H9 (cell line): ENCODE measurements around the gene SMIM10L1. TPM values are rescaled to one million over a fixed set of nuclear protein-coding genes. Genes with fewer than 3 reads are reported as not detected.

ENCODE experiments used
- DNase-seq: peaks from one replicate; pipeline ENCODE4 v3.0.0-alpha.2; 2017
- H2AFZ ChIP-seq: one replicate; pipeline ENCODE4 v1.6.1; 2013; ENCODE audit warnings: mild to moderate bottlenecking, low read length, control low read depth, moderate library complexity
- H2AK5ac ChIP-seq: 2 replicates; pipeline ENCODE4 v1.6.1; 2013; ENCODE audit warnings: low read length, control low read depth, mixed read lengths; ENCODE audit not compliant: insufficient read length
- H2BK120ac ChIP-seq: one replicate; pipeline ENCODE4 v1.6.1; 2013; ENCODE audit warnings: low read depth, mild to moderate bottlenecking, low read length, control low read depth, inconsistent platforms; ENCODE audit not compliant: poor library complexity, severe bottlenecking
- H2BK12ac ChIP-seq: 2 replicates; pipeline ENCODE4 v1.6.1; 2013; ENCODE audit warnings: low read length, control low read depth, mixed read lengths, low read depth; ENCODE audit not compliant: insufficient read length
- H2BK15ac ChIP-seq: 2 replicates; pipeline ENCODE4 v1.6.1; 2013; ENCODE audit warnings: low read depth, low read length, control low read depth
- H2BK20ac ChIP-seq: one replicate; pipeline ENCODE4 v1.6.1; 2013; ENCODE audit warnings: low read depth, mild to moderate bottlenecking, low read length, control low read depth, inconsistent platforms; ENCODE audit not compliant: poor library complexity, severe bottlenecking
- H2BK5ac ChIP-seq: 2 replicates; pipeline ENCODE4 v1.6.1; 2013; ENCODE audit warnings: low read length, control low read depth, mixed read lengths; ENCODE audit not compliant: insufficient read length
- H3K14ac ChIP-seq: 2 replicates; pipeline ENCODE4 v1.6.1; 2013; ENCODE audit warnings: low read length, control low read depth; ENCODE audit not compliant: insufficient read depth
- H3K18ac ChIP-seq: 2 replicates; pipeline ENCODE4 v1.6.1; 2013; ENCODE audit warnings: low read depth, mild to moderate bottlenecking, mixed read lengths, low read length, control low read depth; ENCODE audit not compliant: insufficient read length
- H3K23ac ChIP-seq: 2 replicates; pipeline ENCODE4 v1.6.1; 2013; ENCODE audit warnings: low read length, control low read depth, mixed read lengths, low read depth; ENCODE audit not compliant: insufficient read length
- H3K23me2 ChIP-seq: 2 replicates; pipeline ENCODE4 v1.6.1; 2013; ENCODE audit warnings: low read depth, mild to moderate bottlenecking, mixed read lengths, low read length, control low read depth; ENCODE audit not compliant: insufficient read length, poor library complexity, severe bottlenecking
- H3K27ac ChIP-seq: 2 replicates; pipeline ENCODE4 v1.5.1; 2013; ENCODE audit warnings: low read length, control low read depth, mixed read lengths, low read depth; ENCODE audit not compliant: insufficient read length
- H3K27me3 ChIP-seq: 2 replicates; pipeline ENCODE4 v1.6.1; 2013; ENCODE audit warnings: low read length, control low read depth, inconsistent platforms; ENCODE audit not compliant: insufficient read depth
- H3K4ac ChIP-seq: 2 replicates; pipeline ENCODE4 v1.6.1; 2013; ENCODE audit warnings: low read depth, mild to moderate bottlenecking, control low read depth, inconsistent platforms, low read length, moderate library complexity
- H3K4me1 ChIP-seq: 2 replicates; pipeline ENCODE4 v1.6.1; 2013; ENCODE audit warnings: low read length, control low read depth, inconsistent platforms; ENCODE audit not compliant: insufficient read depth
- H3K4me2 ChIP-seq: 2 replicates; pipeline ENCODE4 v1.6.1; 2013; ENCODE audit warnings: low read length, control low read depth, mixed read lengths; ENCODE audit not compliant: insufficient read length, insufficient read depth
- H3K56ac ChIP-seq: 2 replicates; pipeline ENCODE4 v1.6.1; 2013; ENCODE audit warnings: low read depth, mild to moderate bottlenecking, mixed read lengths, low read length, control low read depth; ENCODE audit not compliant: insufficient read length
- H3K79me1 ChIP-seq: 2 replicates; pipeline ENCODE4 v1.6.1; 2013; ENCODE audit warnings: low read depth, mild to moderate bottlenecking, moderate library complexity, low read length, control low read depth, inconsistent platforms; ENCODE audit not compliant: insufficient read depth, poor library complexity, severe bottlenecking
- H3K79me2 ChIP-seq: 2 replicates; pipeline ENCODE4 v1.6.1; 2013; ENCODE audit warnings: low read length, control low read depth, inconsistent platforms; ENCODE audit not compliant: insufficient read depth
- H3K9ac ChIP-seq: 2 replicates; pipeline ENCODE4 v1.6.1; 2013; ENCODE audit warnings: low read length, control low read depth, mixed read lengths; ENCODE audit not compliant: insufficient read length; ENCODE audit errors: extremely low read depth
- H3K9me3 ChIP-seq: one replicate; pipeline ENCODE4 v1.6.1; 2013; ENCODE audit warnings: low read depth, low read length, inconsistent platforms; ENCODE audit not compliant: control insufficient read depth
- H3T11ph ChIP-seq: one replicate; pipeline ENCODE4 v1.6.1; 2013; ENCODE audit warnings: mild to moderate bottlenecking, low read length, control low read depth, inconsistent platforms
- H4K20me1 ChIP-seq: one replicate; pipeline ENCODE4 v1.6.1; 2013; ENCODE audit not compliant: control insufficient read depth, insufficient read length, insufficient read depth
- H4K5ac ChIP-seq: 2 replicates; pipeline ENCODE4 v1.6.1; 2013; ENCODE audit warnings: low read depth, mild to moderate bottlenecking, mixed read lengths, low read length, control low read depth; ENCODE audit not compliant: insufficient read length
- H4K8ac ChIP-seq: replicated peaks from 2 replicates; pipeline ENCODE4 v1.6.1; 2013; ENCODE audit warnings: low read length, control low read depth, mixed read lengths, low read depth; ENCODE audit not compliant: insufficient read length
- H4K91ac ChIP-seq: 2 replicates; pipeline ENCODE4 v1.6.1; 2013; ENCODE audit warnings: low read depth, mild to moderate bottlenecking, moderate library complexity, mixed read lengths, low read length, control low read depth; ENCODE audit not compliant: insufficient read length
- H3K27ac Mint-ChIP-seq, 3 experiments: 2 replicates in 2 of 3; 3 replicates in 1 of 3; pipeline ENCODE4 v1.8.0; 2020 to 2021; ENCODE audit warnings: mixed read lengths in 3 of 3, mild to moderate bottlenecking in 1 of 3, moderate library complexity in 1 of 3
- H3K27me3 Mint-ChIP-seq: 2 replicates; pipeline ENCODE4 v1.8.0; 2021; ENCODE audit warnings: low read depth, mild to moderate bottlenecking, moderate library complexity, mixed read lengths
- H3K36me3 Mint-ChIP-seq, 3 experiments: 2 replicates in 2 of 3; 3 replicates in 1 of 3; pipeline ENCODE4 v1.8.0; 2020 to 2021; ENCODE audit warnings: low read depth in 3 of 3, mixed read lengths in 3 of 3; ENCODE audit not compliant: insufficient read depth in 1 of 3
- H3K4me1 Mint-ChIP-seq, 2 experiments: 2 replicates each; pipeline ENCODE4 v1.8.0; 2020; ENCODE audit warnings: mixed read lengths in 2 of 2
- H3K4me3 Mint-ChIP-seq, 2 experiments: 2 replicates in 1 of 2; 3 replicates in 1 of 2; pipeline ENCODE4 v1.8.0; 2020 to 2021; ENCODE audit warnings: mild to moderate bottlenecking in 2 of 2, mixed read lengths in 2 of 2, moderate library complexity in 1 of 2
- H3K9me3 Mint-ChIP-seq, 2 experiments: 2 replicates in 1 of 2; 3 replicates in 1 of 2; pipeline ENCODE4 v1.8.0; 2020; ENCODE audit warnings: mild to moderate bottlenecking in 2 of 2, mixed read lengths in 2 of 2, moderate library complexity in 1 of 2
- total RNA-seq: library from RNA; stranded (reverse); gene quantifications from 2 replicates; pipeline ENCODE4 v1.2.1, GENCODE V29; 2021
- TF ChIP-seq, protein P1 (sequence below): fragments of 200-600 bp; sonication (generic); conservative IDR thresholded peaks from 3 replicates; pipeline ENCODE4 v1.8.0; 2021; ENCODE audit warnings: antibody characterized with exemption, mild to moderate bottlenecking

Gene SMIM10L1
- total RNA-seq, 1 experiment from 2014 or later = 12.2 TPM

DNA sequence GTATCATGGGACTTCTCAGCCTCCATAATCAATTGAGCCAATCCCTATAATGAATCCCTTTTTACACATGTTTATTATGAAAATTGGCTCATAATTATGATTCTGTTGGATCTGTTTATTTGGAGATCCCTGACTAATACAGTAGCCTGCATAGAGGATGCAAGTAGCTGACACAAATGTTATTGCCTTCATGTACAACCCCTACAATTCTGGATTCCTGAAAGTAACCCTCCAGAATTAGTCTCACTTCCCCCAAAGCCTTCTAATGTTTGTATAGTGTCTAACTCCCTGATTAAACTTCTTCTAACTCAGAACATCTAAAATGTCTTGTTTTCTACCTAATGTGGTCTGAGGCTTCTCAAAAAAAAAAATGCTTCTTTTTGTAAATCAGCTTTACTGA lies 6.6 kb upstream of the SMIM10L1 start:
- H4K91ac ChIP-seq = no peak overlapping the region
- no peak overlapping the region for H4K8ac ChIP-seq
- peaks cover 23 to 42% (median 41%) of the 10 kb centered on the region in 3 experiments; a peak in 6 of 7 replicates for H3K36me3 Mint-ChIP-seq
- H4K20me1 ChIP-seq = no peaks in the 10 kb centered on the region
- H3K4me1 ChIP-seq = no peaks in the 10 kb centered on the region
- H2BK20ac ChIP-seq = no peak overlapping the region
- H2BK15ac ChIP-seq = no peak overlapping the region
- H3K27ac ChIP-seq = no peak overlapping the region
- H3K9me3 Mint-ChIP-seq = no peaks in the 10 kb centered on the region
- H3K14ac ChIP-seq = no peak overlapping the region
- no peak overlapping the region for H4K5ac ChIP-seq
- H3K4me1 Mint-ChIP-seq = peaks cover 21 to 22% of the 10 kb centered on the region in 2 experiments
- no peak overlapping the region for H2BK12ac ChIP-seq
- no peaks in the 10 kb centered on the region for H3K27me3 Mint-ChIP-seq
- H3K27me3 ChIP-seq = no peaks in the 10 kb centered on the region
- H3K4me2 ChIP-seq = no peak overlapping the region
- H2AK5ac ChIP-seq = no peak overlapping the region
- no peak overlapping the region for H3K18ac ChIP-seq
- no peak overlapping the region for H2BK5ac ChIP-seq
- H3K4me3 Mint-ChIP-seq = no peak overlapping the region
- H3K23me2 ChIP-seq = no peaks in the 10 kb centered on the region
- H3K56ac ChIP-seq = no peak overlapping the region
- H3K79me1 ChIP-seq = peaks cover 6% of the 10 kb centered on the region
- no peak overlapping the region for H2BK120ac ChIP-seq
- H3K9ac ChIP-seq = no peak overlapping the region
- H3K4ac ChIP-seq = no peak overlapping the region
- H2AFZ ChIP-seq = no peak overlapping the region
- no peak overlapping the region for H3K23ac ChIP-seq
- DNase-seq = no peak
- H3K9me3 ChIP-seq = no peaks in the 10 kb centered on the region
- TF ChIP-seq, protein P1, sequence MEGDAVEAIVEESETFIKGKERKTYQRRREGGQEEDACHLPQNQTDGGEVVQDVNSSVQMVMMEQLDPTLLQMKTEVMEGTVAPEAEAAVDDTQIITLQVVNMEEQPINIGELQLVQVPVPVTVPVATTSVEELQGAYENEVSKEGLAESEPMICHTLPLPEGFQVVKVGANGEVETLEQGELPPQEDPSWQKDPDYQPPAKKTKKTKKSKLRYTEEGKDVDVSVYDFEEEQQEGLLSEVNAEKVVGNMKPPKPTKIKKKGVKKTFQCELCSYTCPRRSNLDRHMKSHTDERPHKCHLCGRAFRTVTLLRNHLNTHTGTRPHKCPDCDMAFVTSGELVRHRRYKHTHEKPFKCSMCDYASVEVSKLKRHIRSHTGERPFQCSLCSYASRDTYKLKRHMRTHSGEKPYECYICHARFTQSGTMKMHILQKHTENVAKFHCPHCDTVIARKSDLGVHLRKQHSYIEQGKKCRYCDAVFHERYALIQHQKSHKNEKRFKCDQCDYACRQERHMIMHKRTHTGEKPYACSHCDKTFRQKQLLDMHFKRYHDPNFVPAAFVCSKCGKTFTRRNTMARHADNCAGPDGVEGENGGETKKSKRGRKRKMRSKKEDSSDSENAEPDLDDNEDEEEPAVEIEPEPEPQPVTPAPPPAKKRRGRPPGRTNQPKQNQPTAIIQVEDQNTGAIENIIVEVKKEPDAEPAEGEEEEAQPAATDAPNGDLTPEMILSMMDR = no peak
- H3T11ph ChIP-seq = no peak overlapping the region
- no peak overlapping the region for H3K27ac Mint-ChIP-seq
- H3K79me2 ChIP-seq = peaks cover 30% of the 10 kb centered on the region
